HG03097 (cell line): Measurements from ENCODE around the gene GHITM.

ENCODE experiments used
- ATAC-seq: cut with Tn5 transposase; IDR thresholded peaks from one replicate; pipeline ENCODE4 v1.9.1; 2021; ENCODE audit not compliant: unreplicated experiment, low FRiP score

The GHITM gene

DNA sequence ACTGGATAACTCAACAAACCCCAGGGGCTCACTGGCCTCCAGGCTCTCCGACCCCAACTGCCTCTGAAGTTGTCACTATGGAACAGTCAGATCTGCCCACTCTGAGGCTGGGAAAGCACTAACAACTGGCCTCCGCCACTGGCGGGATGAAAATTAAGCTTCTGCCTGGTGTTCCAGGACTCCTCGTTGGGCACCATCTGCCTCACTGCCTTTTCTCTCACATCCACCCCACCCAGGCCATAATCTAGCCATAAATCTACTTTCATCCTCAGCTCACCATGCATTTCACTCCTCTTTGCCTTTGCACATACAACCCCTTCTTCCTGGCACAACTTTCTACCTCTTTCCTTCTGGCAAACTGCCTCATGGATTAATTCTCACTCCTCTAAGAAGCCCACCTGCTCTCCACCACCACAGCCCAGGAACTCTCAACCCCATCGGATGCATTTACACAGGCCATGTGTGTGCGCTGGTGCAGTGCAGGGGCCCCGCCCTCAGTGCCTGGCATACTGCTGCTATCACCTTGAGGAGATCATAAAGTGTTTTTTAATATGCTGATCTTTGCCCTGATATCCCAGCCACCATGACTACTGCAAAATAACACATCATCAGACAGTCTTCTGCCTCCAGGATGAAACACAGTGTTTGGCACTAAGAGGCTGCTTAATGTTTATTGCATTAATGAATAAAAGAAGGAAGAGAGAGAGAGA is 59.1 kb downstream of the GHITM start:
- no peak for ATAC-seq

DNA sequence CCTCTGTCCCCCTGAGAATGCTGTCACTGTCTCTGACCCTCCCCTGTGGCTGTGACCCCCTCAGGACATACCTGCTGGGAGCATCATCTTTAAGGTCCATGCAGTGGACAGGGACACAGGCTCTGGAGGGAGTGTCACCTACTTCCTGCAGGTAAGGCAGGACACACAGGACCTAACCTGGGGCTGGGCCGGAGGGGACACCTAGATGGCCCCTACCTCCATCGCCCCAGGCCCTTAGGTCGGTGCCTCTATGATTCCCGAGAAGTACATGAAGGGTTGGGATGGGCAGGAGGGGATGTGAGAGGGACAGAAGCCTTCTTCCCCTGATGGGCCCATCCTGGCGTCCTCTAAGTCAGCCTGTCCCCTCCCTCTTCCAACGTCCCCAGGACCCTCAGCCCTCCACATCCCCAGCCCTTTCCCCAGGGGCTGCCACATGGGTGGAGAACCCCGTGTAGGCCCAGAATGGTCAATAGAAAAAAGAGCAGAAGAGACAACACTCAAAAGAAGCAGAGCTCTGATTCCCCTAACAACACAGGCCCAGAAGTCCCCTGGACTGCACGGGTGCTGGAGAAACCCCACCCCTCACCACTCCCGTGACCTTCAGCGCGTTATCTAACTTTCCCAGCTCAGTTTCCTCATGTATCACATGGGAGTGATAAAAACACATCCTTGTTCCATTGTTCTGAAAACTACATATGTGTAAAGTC is 61.4 kb downstream of the GHITM start:
- no peak for ATAC-seq

DNA sequence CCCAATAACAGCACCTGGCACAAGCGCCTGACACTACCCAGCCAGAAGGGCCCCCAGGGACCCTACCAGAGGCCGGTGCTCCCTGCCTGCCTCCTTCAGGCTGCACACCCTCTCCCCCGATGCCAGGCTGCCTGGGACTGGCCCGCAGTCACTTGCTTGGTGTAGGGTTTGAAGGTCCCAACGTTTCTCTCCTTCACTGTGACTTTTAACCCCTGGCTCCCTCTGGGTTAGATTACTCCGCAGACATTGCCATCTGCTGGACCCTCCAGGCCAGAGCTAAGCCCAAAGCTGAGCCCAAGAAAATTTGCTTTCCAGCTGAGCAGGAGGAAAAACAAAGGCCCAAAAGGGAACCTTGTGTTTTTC is 61.9 kb downstream of the GHITM start:
- ATAC-seq: no peak

DNA sequence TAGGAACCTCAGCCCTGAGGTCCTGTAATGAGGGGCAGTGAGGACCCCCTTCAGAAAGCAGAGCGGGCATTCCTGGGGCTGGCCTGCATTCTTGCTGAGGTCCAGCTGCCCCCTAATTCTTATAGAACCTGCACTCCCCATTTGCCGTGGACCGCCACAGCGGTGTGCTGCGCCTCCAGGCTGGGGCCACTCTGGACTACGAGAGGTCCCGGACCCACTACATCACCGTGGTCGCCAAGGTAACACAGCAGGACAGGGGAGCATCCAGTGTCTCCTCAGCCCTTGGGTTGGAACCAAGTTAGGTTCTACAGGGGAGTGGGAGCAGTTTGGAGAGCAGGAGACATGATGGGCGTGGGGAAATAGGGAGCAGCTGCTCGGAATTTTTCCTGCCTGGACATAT is 62.4 kb downstream of the GHITM start:
- no peak for ATAC-seq

DNA sequence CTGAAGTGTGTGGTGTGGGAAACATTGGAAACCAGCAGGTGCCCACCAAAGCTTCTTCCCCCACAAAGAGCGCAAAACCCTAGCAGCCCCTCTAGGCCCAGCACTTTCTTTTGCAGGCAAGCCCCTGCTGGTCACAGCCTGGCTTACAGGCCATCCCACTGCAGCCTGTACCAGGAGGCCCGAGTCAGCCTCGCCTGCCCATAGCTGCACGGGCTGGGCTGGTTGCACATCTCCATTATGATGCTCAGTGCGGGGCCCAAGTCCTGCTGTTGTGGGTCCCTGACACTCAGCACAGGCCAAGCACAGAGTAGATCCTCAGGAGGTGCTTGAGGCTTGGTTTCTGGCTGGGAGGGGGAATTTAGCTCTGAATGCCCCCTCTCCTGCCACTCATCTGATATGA is 63.0 kb downstream of the GHITM start:
- ATAC-seq: no peak
